Measurements from ENCODE around the gene CDH4.

CDH4 gene

GRCh38 chr20:61818746-61819573, 566.9 kb downstream of the CDH4 start:
- no peak for DNase-seq

GRCh38 chr20:61819574-61819846, 567.4 kb downstream of the CDH4 start:
- DNase-seq: no peak

- DNase-seq: no peak
Observed at GRCh38 chr20:61819921-61820825, 568.1 kb downstream of the CDH4 start.

GRCh38 chr20:61821735-61822134, 569.7 kb downstream of the CDH4 start:
- no peak for DNase-seq

- DNase-seq: no peak
Observed at GRCh38 chr20:61822396-61822795, 570.3 kb downstream of the CDH4 start.

GRCh38 chr20:61823242-61823641, 571.2 kb downstream of the CDH4 start:
- DNase-seq: no peak

GRCh38 chr20:61828891-61829290, 576.8 kb downstream of the CDH4 start:
- DNase-seq: no peak

- DNase-seq: no peak
Observed at GRCh38 chr20:61829526-61829925, 577.5 kb downstream of the CDH4 start.

- no peak for DNase-seq
Observed at GRCh38 chr20:61830241-61830930, 578.3 kb downstream of the CDH4 start.

GRCh38 chr20:61830991-61831390, 578.9 kb downstream of the CDH4 start:
- DNase-seq: no peak

GRCh38 chr20:61832181-61832580, 580.1 kb downstream of the CDH4 start:
- no peak for DNase-seq

GRCh38 chr20:61833807-61834610, 581.9 kb downstream of the CDH4 start:
- DNase-seq: no peak

- no peak for DNase-seq
Observed at GRCh38 chr20:61835301-61835700, 583.2 kb downstream of the CDH4 start.

GRCh38 chr20:61835791-61836350, 583.8 kb downstream of the CDH4 start:
- DNase-seq: no peak

GRCh38 chr20:61837200-61837599, 585.1 kb downstream of the CDH4 start:
- no peak for DNase-seq

- DNase-seq: no peak
Observed at GRCh38 chr20:61839223-61839911, 587.3 kb downstream of the CDH4 start.

GRCh38 chr20:61839912-61840778, 588.1 kb downstream of the CDH4 start:
- no peak for DNase-seq

- no peak for DNase-seq
Observed at GRCh38 chr20:61840779-61841455, 588.9 kb downstream of the CDH4 start.

GRCh38 chr20:61841551-61841950, 589.5 kb downstream of the CDH4 start:
- no peak for DNase-seq

- DNase-seq: no peak
Observed at GRCh38 chr20:61841966-61842365, 589.9 kb downstream of the CDH4 start.

Data from NCI-H1436 (cell line).